Stomach smooth muscle (tissue), 2 donors: ENCODE measurements around the gene PRKCH.

Experiments used
- H3K27ac ChIP-seq: one replicate; pipeline ENCODE4 v1.7.0; 2013; ENCODE audit warnings: mild to moderate bottlenecking, low read length, inconsistent platforms
- H3K27me3 ChIP-seq, 2 donors: one replicate each; pipeline ENCODE4 v1.7.0; 2013; ENCODE audit warnings: low read length in 2 of 2; ENCODE audit not compliant: insufficient read depth in 2 of 2, control insufficient read depth in 1 of 2
- H3K36me3 ChIP-seq, 2 donors: one replicate each; pipeline ENCODE4 v1.7.0; 2013; ENCODE audit warnings: low read length in 2 of 2; ENCODE audit not compliant: control insufficient read depth in 2 of 2, insufficient read depth in 2 of 2
- H3K4me1 ChIP-seq: one replicate; pipeline ENCODE4 v1.7.0; 2013; ENCODE audit warnings: low read length; ENCODE audit not compliant: control insufficient read depth, insufficient read depth
- H3K4me3 ChIP-seq, 2 donors: one replicate each; pipeline ENCODE4 v1.7.0; 2013; ENCODE audit warnings: low read length in 2 of 2
- H3K9ac ChIP-seq, 2 donors: one replicate each; pipeline ENCODE4 v1.7.0; 2013; ENCODE audit warnings: low read length in 2 of 2, mild to moderate bottlenecking in 1 of 2
- H3K9me3 ChIP-seq, 2 donors: one replicate each; pipeline ENCODE4 v1.7.0; 2013; ENCODE audit warnings: low read length in 2 of 2; ENCODE audit not compliant: control insufficient read depth in 2 of 2
- donor health status: healthy.
- donor health status: Pancreatic carcinoma.

Gene PRKCH

DNA sequence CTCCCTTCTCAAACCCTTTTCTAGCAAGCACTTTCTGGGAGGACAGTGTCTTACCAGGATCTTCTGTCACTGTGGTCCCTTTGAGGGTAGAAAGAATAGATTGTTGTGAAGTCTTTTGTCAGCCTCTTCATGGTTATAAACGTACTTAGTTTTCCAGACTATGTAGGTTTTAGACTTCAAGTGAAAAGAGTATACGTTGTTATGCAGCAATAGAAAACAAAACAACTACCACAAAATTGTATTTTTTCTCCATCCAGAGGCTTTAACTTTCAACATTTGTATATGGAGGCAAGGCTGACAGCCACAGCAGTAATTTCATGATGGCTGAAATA is 23.7 kb downstream of the PRKCH start:
- H3K9ac ChIP-seq = no peak overlapping the region
- H3K27me3 ChIP-seq = no peaks in the 10 kb centered on the region
- H3K36me3 ChIP-seq = no peaks in the 10 kb centered on the region
- H3K4me1 ChIP-seq = no peaks in the 10 kb centered on the region
- H3K9me3 ChIP-seq = no peaks in the 10 kb centered on the region
- H3K27ac ChIP-seq = no peak overlapping the region
- H3K4me3 ChIP-seq = no peak overlapping the region

DNA sequence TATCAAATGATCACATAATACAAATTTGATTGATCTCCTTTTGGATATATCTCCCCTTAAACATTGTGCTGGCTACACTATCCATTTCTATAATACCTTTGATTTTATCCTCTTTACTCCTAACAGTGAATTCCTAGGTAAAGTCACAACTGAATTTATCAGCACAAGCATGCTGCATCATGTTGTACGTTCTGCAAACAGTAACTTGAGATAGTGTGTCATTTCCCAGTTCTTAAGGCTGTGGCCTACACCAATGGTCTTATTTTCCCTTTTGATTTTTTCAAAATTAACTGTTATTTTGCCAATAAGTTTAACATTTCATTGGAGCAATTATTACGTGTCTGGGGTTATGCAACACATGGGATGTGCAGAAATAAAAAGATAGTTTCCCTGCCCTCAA is 24.8 kb downstream of the PRKCH start:
- Histone ChIP-seq H3K27ac (no peak overlapping the region), H3K4me1 (no peaks in the 10 kb centered on the region), H3K9me3 (no peaks in the 10 kb centered on the region), H3K36me3 (no peaks in the 10 kb centered on the region), H3K9ac (no peak overlapping the region), H3K27me3 (no peaks in the 10 kb centered on the region), H3K4me3 (no peak overlapping the region)

DNA sequence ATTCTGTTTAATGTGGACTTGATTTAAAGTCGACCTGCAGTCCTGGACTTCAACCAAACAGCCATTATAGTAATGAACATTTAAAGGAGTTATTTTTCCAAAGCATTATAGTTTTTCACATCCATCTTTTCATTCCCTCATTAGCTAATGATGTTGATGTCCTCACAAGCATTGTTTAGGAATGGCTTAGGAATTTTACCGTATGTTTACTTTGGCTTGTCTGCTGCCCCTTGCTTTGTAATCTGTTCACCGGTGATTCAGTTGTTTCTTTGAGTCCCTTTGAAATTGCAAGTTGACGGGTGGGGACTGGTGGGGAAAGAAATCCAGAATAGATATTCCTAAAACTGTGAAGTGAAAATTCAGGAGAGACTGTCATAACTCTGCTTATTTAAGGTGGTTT is 25.4 kb downstream of the PRKCH start:
- Histone ChIP-seq H3K36me3 (no peaks in the 10 kb centered on the region), H3K9ac (no peak overlapping the region), H3K27ac (no peak overlapping the region), H3K4me1 (no peaks in the 10 kb centered on the region), H3K27me3 (no peaks in the 10 kb centered on the region), H3K4me3 (no peak overlapping the region), H3K9me3 (no peaks in the 10 kb centered on the region)

DNA sequence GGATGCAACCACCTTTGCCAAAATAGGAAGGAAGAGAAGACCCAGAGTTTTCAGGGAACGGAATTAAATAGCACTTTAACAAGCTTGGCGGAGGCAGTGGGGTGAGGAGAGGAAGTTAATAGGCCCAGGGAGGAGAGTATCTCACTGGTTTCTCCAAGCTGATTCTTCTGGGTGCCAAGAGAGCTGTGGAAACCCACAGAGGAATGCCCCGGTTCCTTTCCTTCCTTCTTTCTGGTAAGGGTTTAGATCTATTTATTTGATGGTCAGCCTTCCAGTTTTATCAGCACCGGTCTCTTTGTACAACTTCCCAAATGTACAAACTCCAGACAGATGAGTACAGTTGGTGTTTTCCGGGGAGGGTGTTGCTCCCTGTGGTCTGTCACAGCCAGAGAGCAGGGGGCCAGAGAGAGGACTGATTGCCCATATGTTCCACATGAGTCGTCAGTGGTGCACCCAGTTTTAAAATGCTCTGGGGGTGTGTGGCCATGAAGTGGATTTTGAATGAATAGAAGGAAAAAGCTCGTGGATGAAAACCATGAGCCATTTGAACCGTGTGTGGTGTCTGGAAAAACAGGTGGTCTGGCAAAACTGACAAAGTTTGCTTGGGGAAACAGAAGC is 26.6 kb downstream of the PRKCH start:
- Histone ChIP-seq H3K9ac (no peak overlapping the region), H3K36me3 (no peaks in the 10 kb centered on the region), H3K27me3 (no peaks in the 10 kb centered on the region), H3K27ac (no peak overlapping the region), H3K4me3 (no peak overlapping the region), H3K4me1 (no peaks in the 10 kb centered on the region), H3K9me3 (no peaks in the 10 kb centered on the region)

DNA sequence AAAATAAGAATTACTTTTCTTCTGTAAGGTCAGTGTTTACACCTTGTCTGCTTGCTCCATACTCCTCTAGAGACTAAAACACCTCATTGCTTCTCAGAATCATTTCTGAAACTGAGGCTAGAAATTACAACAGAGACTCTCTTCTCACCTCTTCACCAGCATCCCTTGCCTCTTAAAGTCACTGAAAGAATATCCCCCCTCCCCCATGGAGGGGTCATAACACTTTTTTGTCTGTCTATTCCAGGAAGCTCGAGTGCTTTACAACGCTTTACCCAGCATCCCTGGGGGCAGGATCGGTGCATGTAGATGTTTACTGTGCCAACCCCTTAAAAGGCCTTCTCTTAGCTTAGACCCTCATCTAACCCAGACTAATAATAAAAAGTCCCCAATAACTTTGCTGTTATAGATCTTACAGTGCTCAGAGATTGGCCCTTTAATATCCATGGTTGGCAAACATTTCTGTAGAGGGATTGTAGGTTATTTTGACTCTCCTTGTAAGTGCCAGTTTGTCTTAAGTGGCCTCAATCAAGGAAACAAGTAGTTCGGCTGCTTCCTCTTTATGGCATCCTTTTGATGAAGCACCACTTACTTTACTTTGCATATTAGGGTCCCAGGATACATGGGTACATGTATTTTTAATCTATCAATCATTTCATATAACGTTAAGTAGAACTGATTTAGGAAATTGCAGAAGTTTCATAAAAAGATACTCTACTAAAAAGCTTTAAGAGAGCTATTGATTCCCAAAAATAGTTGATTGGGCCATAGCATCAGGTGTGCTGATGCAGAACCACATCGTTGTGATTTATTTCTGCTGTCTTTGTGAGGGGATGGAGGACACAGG is 29.3 kb downstream of the PRKCH start:
- Histone ChIP-seq H3K9me3 (no peaks in the 10 kb centered on the region), H3K9ac (no peak overlapping the region), H3K27me3 (no peaks in the 10 kb centered on the region), H3K27ac (no peak overlapping the region), H3K36me3 (no peaks in the 10 kb centered on the region), H3K4me3 (no peak overlapping the region), H3K4me1 (no peaks in the 10 kb centered on the region)

DNA sequence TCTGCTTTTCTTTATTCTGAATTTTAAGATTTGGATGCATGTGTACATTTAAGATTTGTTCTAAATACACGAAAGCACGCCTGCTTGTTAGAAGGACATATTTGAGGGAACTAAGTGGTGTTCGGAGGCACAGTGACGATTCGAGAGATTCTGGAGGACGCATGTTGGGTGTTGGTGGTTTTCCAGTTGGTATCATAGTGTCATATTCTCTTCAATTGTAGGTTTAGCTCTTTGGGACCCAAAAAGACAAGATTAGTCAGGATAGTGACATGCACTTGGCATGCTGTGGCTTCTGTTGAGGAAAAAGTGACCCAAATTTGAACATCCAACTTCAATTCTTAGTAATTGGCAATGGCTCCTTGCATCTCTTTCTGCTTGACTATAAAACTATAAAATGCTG is 30.1 kb downstream of the PRKCH start:
- Histone ChIP-seq H3K36me3 (no peaks in the 10 kb centered on the region), H3K27me3 (no peaks in the 10 kb centered on the region), H3K9me3 (no peaks in the 10 kb centered on the region), H3K9ac (no peak overlapping the region), H3K27ac (no peak overlapping the region), H3K4me3 (no peak overlapping the region), H3K4me1 (no peaks in the 10 kb centered on the region)

DNA sequence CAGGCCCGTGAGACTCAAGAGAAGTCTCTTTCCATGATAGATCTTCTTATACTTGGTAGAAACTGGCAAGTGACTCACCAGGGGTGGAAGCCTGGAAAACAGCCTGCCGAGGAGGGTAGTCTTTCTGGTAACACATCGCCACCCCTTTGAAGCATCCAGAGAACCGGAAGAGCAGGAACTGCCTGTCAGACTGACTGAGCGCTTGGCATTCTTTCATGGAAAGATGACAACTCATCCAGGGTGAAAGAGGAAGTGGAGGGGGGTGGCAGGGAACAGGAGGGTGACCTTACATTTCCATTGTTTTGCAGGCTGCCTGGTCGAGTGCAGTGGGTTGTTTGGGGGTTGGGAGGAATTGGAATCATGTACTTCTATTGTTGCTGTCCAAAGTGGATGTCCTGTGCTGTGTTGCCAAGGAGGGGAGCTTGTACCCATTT is 34.5 kb downstream of the PRKCH start:
- Histone ChIP-seq H3K36me3 (no peaks in the 10 kb centered on the region), H3K27ac (no peak overlapping the region), H3K4me3 (no peak overlapping the region), H3K9me3 (peaks cover 0 to 3% of the 10 kb centered on the region in 2 donors), H3K27me3 (no peaks in the 10 kb centered on the region), H3K9ac (no peak overlapping the region), H3K4me1 (no peaks in the 10 kb centered on the region)

DNA sequence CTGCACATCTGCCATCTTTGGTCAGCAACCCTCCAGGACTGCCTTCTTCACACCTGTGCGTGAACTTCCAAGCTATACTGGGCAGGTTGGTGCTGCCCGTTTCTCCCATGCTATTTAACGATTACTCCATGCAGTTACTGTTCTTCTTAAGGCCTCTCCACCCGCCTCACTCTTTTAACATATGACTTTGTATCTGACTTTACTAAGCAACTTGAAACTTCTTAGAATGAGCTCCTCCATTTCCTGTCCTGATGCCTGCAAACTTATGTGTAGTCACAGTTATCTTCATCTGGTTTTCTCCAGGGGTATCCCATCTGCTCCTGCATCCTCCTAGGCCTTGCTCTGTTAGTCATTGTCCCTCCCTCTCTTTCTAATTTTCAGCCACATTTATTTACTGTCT is 35.7 kb downstream of the PRKCH start:
- H3K27me3 ChIP-seq = no peaks in the 10 kb centered on the region
- peaks cover 0 to 3% of the 10 kb centered on the region in 2 donors for H3K9me3 ChIP-seq
- H3K27ac ChIP-seq = no peak overlapping the region
- H3K9ac ChIP-seq = no peak overlapping the region
- H3K4me3 ChIP-seq = no peak overlapping the region
- H3K36me3 ChIP-seq = no peaks in the 10 kb centered on the region
- no peaks in the 10 kb centered on the region for H3K4me1 ChIP-seq

DNA sequence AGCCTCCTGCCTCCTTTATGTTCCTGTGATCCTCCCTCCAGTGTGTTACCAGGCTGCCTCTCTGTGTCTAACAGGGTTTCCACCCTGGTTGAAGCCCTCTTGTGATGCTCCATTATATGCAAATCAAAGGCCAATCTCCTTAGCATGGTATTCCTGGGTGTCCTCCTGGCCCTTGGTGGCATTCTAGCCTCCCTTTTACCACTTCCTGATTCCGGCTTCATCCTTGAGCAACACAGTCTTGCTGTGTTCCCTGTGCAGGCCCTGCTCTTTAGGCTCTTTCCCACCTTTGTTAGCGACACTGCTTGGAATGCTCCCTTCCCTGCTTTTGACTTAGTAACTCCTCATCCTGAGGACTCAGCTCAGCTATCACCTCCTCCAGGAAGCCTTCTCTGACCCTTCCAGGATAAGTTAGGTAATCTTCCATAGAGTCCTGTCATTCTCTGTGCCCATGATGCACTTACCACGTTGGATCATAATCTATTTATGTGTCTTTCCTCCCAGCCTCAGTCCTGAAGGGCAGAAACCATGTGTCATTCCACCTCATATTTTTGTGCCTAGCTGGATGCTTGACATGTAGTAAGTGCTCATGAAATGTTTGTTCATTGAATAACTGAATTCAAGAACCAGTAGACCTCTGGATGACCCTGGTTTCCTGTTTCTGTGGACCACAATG is 37.3 kb downstream of the PRKCH start:
- Histone ChIP-seq H3K9ac (no peak overlapping the region), H3K27me3 (no peaks in the 10 kb centered on the region), H3K4me1 (no peaks in the 10 kb centered on the region), H3K4me3 (no peak overlapping the region), H3K27ac (no peak overlapping the region), H3K36me3 (no peaks in the 10 kb centered on the region), H3K9me3 (peaks cover 0 to 5% of the 10 kb centered on the region in 2 donors)

DNA sequence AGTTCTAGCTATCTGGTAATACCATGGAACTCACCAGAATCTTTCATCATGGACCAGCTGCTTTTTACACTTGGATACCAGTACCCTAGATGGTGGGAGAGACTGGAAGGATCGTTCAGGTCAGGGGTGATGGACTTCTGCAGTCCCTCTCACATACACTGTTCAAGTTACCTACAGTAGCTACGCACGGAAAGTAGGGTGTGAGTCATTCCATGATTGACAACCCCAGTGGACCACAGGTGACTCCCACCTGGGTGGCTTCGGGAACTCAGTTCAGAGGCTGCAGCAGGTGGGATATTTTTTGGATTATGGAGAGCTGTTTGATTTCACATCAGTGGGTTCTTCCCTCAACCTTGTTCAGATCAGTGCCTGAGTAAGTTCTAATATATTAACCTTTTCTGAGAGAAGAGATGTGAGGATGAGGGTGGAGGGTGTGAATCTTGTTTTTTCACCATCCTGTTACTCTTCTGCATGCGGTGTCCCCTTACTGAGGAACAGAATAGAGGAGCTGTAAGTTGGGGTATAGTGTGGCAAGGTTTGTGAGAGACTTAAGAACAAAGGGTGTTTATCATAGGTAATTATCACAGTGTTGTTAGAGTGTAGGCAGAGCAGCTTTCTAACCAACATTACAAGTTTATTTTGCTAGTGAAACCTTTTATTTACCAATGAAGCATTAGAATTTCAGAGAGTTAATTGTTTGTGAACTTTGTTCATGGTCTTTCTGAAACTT is 39.6 kb downstream of the PRKCH start:
- Histone ChIP-seq H3K27ac (no peak overlapping the region), H3K9me3 (peaks cover 0 to 5% of the 10 kb centered on the region in 2 donors), H3K36me3 (no peaks in the 10 kb centered on the region), H3K27me3 (no peaks in the 10 kb centered on the region), H3K9ac (no peak overlapping the region), H3K4me1 (no peaks in the 10 kb centered on the region), H3K4me3 (no peak overlapping the region)
